Activated CD8-positive, alpha-beta memory T cell treated with anti-CD3 and anti-CD28 coated beads, Interleukin-2, amount 50 U/mL, for 24 hours (primary cell): ENCODE measurements around the gene ZNF622.

ENCODE experiments used
- DNase-seq: peaks from one replicate; pipeline ENCODE4 v3.0.0-alpha.2; 2020; ENCODE audit errors: extremely low read depth

The ZNF622 gene

GRCh38 chr5:16430349-16431089 is 35.1 kb downstream of the ZNF622 start:
- DNase-seq, result no peak

- no peak for DNase-seq
These were observed 37.2 kb downstream of the ZNF622 start for GRCh38 chr5:16428359-16428758.

DNA sequence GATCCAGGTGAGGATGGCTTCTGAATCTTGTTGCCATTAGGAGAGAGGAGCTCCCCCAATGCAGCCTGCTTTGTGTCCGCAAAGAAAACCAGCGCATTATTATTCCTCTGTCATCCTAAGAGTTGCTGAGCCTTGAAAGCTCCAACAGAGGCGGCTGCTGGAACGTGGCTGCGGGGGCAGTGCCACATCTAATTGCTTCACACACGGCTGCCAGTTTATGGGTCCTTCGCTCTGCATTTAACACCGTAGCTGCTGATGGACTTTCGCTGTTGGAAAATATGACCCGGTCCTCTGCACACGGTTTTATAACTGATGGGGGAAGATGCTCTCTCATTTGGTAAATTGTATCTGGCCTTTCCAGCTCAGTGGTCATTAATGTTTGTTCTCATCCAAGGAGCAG is 38.0 kb downstream of the ZNF622 start:
- DNase-seq, result no peak

DNA sequence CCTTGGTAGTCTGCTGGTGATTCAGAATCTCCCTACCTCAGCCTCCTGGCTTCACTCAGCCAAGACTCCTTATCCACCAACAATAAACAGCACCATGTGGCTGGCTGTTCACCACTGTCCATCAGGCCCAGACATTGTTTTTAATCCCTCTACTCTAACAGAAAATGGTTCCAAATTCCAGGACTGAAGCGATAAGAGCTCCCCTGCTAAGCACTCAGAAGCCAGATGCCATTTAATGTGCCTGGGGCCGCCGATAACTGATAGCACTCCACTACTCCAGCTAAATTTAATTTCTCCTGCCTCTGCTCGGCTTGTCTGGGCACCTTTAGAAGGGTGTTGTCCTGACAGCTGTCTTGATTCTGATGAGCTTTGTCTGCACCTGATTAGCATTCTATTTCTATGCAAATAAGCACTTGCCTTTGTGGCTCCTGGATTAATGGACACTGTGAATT is 47.1 kb downstream of the ZNF622 start:
- DNase-seq, result no peak

DNA sequence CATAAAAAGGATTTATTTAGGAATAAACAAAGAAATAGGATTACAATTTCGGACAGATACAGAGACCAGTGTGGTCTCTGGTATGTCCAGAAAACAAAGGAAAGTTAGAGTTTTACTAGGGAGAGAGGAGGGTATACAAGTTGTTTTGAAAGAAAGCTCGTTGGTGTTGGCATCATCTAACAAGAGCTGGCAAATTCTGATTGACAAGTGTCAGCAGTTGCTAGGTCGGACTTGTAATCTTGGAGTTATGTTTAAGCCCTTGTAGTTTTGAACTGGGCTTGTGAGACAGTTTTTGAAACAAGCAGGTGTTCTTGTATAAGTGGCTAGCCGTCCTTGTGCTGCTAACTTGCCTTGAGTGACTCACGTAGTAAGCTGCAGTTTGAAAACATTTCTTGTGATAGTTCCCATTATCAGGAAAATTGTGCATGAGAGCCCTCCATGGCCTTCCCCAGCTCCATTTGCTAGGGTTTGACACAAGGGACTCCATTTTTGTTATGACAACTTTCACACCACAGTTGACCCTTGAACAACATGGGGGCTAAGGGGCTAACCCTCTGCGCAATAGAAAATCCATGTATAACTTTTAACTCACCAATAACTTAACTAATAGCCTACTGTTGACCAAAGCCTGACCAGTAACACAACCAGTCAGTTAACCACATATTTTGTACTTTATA is 48.1 kb downstream of the ZNF622 start:
- no peak for DNase-seq

DNA sequence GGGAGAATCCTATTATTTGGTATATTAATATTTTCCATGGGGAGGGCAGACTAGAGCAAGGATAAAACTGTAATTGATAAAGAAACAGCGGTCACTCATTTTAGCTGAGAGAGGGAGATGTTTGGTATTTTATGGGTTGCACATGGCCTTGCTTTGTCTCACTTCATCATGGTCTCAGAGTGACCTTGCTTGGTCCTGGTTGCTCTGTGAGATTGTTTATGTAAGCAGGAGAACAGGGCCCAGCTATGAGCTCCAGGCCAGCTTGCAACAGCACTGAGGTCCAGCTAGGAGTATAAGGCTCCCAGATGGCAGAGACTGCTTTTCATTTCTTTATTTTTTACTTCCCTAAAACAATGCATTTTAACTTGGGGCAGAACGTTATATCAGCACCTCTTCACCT is 50.7 kb downstream of the ZNF622 start:
- DNase-seq, result no peak

DNA sequence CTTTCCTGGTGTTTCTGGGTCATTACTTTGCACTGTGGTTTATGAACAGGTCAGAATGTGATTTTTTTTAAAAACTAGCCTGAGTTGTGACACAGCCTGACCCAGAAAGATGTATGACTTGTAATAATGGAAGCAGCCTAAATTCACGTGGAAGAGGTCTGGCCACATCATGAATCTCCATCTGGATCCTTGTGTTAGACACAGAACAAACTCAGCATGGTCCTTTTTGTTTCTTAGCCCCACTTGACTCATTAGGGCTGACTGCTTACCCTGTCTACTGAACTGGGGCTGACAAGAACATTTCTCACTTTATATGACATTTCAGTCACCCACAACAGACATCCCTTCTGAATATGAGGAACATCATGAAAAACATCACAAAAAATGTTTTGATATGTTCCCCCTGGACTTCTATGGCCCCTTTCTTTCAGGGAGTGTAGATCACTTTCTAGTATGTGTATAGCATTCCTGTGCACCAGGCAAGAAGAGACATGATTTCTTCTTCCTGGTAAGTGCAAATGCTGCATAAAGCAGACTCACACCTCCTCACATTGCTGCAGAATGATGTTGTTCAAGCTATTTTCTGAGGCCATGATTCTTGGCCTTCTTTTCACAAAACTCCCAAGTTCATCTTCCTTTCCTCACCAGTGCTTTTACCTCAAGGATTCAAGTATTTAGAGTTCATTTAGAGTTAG is 52.3 kb downstream of the ZNF622 start:
- DNase-seq, result no peak

GRCh38 chr5:16412556-16412955 is 53.0 kb downstream of the ZNF622 start:
- DNase-seq, result no peak

DNA sequence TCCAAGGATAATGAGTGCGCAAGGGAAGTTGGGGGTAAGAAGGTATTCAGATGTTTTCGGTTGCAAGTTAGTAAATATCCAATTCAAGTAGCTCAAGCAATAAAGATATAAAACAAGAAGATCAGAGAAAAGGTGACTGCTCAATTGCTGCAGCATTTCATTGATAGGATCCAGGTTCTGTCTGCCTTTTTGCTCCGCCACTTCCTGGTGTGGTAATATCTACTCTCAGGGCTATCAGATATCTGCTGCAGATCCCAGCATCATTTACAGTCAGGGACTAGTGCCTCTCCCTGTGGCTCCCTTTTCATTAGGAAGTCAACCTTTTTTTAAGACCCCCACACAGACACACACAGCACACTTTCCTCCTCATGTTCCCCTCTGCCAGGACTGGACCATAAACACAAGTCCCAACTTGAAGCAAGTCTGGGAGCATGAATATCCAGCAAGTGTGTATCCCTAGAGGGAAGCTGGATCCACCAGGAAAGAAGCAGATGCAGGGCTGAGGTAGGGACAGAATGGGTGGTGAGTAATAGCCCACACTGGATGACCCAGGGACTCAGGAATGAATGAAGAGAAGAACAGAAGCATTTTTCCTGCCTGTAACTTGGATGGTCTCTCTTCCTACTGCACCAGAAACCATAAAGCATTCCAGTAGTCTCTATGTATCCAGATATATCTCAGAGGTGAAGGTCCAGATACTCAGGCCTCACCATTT is 53.7 kb downstream of the ZNF622 start:
- no peak for DNase-seq

- no peak for DNase-seq
These were observed 54.4 kb downstream of the ZNF622 start for GRCh38 chr5:16411235-16411634.

- DNase-seq, result no peak
These were observed 55.3 kb downstream of the ZNF622 start for GRCh38 chr5:16410338-16410737.

DNA sequence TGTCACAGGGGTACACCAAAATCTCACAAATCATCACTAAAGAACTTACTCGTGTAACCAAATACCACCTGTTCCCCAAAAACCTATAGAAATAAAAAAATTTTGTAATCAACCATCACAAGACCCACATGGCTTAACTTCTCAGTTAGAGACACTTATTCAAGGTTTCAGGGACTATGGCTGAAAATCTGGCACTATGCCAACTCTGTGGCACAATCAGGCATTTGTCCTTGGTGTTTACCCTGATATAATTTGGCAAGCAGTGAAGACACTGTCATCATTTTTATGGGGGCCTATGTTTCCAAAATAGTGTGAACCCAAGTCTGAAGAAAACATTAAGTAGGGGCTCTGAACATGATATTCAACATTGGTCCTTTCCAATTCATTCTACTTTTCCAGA is 59.0 kb downstream of the ZNF622 start:
- DNase-seq, result no peak

DNA sequence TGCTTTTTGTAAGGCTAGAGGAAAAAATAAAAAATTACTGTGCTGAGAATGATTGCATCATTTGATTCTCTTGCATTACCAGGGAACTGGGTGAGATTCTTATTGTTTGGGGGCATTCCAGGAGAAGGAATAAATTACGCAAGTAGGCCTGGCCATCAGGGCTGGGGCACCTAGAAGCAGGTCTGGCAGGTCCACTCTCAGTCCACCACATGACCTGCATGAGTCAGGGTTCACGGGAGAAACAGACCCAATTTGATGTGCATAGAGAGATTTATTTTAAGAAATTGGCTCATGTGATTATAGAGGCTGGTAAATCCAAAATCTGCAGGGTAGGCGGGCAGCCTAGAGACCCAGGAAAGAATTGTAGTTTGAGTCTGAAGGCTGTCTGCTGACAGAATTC is 59.6 kb downstream of the ZNF622 start:
- DNase-seq, result no peak
